Dendritic cell treated with granulocyte-macrophage colony-stimulating factor and Interleukin-4, amounts not matched to agents 40 ng/mL and 50 ng/mL, for 4 days (primary cell): ENCODE data around the gene BANF2.

Experiments
- H3K27ac Mint-ChIP-seq: one replicate; pipeline ENCODE4 v1.8.0; 2022; ENCODE audit warnings: mild to moderate bottlenecking, mixed read lengths
- H3K27me3 Mint-ChIP-seq: one replicate; pipeline ENCODE4 v1.8.0; 2022; ENCODE audit warnings: mild to moderate bottlenecking, mixed read lengths
- H3K36me3 Mint-ChIP-seq: one replicate; pipeline ENCODE4 v1.8.0; 2022; ENCODE audit warnings: low read depth, mixed read lengths
- H3K4me1 Mint-ChIP-seq: one replicate; pipeline ENCODE4 v1.8.0; 2022; ENCODE audit warnings: low read depth, mixed read lengths
- H3K4me3 Mint-ChIP-seq: one replicate; pipeline ENCODE4 v1.8.0; 2022; ENCODE audit warnings: mild to moderate bottlenecking, moderate library complexity, mixed read lengths
- H3K9me3 Mint-ChIP-seq: one replicate; pipeline ENCODE4 v1.8.0; 2022; ENCODE audit warnings: mixed read lengths
- intact Hi-C: fragments of 100-400 bp; cut with micrococcal nuclease; formaldehyde crosslinking; loops from one replicate; pipeline ENCODE4 v1.15.0; 2022

The BANF2 gene

GRCh38 chr20:17734374-17734773 lies 34.6 kb downstream of the BANF2 start:
- Mint-ChIP-seq H3K4me3 (no peak overlapping the region), H3K27me3 (peaks cover 2% of the 10 kb centered on the region), H3K36me3 (no peaks in the 10 kb centered on the region), H3K4me1 (no peaks in the 10 kb centered on the region), H3K27ac (no peak overlapping the region), H3K9me3 (peaks cover 30% of the 10 kb centered on the region)
- intact Hi-C loops, result no loop called here

DNA sequence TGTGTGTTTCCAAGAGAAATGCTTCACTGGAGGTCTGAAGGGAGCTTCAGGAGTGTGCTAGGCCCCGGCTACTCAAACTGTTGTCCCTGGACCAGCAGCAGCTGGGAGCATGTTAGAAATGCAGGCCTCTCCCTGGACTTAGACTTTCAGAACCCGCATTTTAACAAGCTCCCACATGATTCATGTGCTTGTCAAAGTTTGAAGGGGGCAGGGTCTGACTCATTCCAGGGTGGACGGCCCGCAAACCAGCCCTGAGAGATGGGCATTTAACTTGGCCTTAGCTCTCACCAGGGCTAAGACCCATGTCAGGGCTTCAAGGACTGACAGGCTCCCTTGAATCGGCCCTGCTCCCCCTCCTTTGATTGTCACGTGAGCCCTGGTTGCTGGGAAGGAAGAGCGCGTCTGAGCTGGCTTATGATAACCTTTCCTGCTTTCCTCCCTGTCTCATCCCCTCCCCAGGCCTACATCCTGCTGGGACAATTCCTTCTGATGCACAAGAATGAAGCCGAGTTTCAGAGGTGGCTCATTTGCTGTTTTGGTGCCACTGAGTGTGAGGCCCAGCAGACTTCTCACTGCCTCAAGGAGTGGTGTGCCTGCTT lies 35.5 kb downstream of the BANF2 start:
- peaks cover 35% of the 10 kb centered on the region for H3K9me3 Mint-ChIP-seq
- intact Hi-C loops, result no loop called here
- H3K27ac Mint-ChIP-seq, result no peak overlapping the region
- peaks cover 2% of the 10 kb centered on the region for H3K27me3 Mint-ChIP-seq
- no peaks in the 10 kb centered on the region for H3K36me3 Mint-ChIP-seq
- no peak overlapping the region for H3K4me3 Mint-ChIP-seq
- H3K4me1 Mint-ChIP-seq, result no peaks in the 10 kb centered on the region

DNA sequence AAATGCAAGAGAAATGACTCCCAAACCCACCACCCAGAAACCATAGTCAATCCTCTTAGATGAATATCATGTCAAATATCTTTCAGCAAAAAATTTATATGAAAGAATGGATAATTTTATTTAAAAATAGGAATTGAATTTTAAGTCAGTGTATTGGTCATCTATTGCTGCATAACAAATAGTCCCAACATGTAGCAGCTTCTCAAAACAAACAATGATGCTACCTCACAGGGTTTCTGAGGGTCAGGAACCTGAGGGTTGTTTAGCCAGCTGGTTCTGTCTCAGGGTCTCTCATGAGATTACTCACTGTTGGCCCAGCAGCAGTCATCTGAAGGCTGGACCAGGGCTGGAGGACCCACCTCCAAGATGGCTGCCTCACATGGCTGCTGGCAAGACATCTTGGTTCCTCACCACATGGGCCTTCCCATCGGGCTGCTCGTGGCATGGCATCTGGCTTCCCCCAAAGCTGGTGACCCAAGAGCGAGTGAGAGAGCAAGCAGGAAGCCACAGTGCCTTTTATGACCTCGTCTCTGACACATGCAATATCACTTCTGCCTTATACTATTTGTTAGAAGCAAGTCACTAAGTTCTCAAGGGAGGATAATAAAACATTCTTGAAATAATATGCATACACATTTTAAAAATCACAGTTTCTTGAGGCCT lies 36.3 kb downstream of the BANF2 start:
- H3K27me3 Mint-ChIP-seq, result peaks cover 2% of the 10 kb centered on the region
- H3K27ac Mint-ChIP-seq, result no peak overlapping the region
- intact Hi-C loops, result no loop called here
- no peaks in the 10 kb centered on the region for H3K4me1 Mint-ChIP-seq
- peaks cover 35% of the 10 kb centered on the region for H3K9me3 Mint-ChIP-seq
- no peak overlapping the region for H3K4me3 Mint-ChIP-seq
- H3K36me3 Mint-ChIP-seq, result no peaks in the 10 kb centered on the region

DNA sequence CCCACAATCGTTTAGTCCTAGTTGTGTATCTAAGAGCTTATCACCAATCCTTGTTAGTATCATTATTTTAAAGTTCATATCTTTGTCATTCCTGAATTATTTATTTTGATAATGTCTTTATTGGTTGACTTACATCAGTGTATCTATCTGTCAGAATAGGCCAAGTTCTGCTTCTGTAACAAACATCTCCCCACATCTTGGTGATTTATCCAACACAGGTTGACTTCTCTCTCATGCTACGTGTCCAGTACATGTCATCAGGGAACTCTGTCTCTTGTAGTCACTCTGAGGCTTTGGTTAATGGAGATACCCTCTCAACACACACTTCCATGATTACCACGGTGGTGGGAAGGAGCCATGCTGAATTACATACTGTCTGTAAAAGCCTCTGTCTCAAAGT lies 38.4 kb downstream of the BANF2 start:
- H3K27ac Mint-ChIP-seq, result no peak overlapping the region
- intact Hi-C loops, result no loop called here
- H3K27me3 Mint-ChIP-seq, result no peaks in the 10 kb centered on the region
- no peaks in the 10 kb centered on the region for H3K36me3 Mint-ChIP-seq
- no peaks in the 10 kb centered on the region for H3K4me1 Mint-ChIP-seq
- H3K9me3 Mint-ChIP-seq, result peaks cover 35% of the 10 kb centered on the region
- no peak overlapping the region for H3K4me3 Mint-ChIP-seq

DNA sequence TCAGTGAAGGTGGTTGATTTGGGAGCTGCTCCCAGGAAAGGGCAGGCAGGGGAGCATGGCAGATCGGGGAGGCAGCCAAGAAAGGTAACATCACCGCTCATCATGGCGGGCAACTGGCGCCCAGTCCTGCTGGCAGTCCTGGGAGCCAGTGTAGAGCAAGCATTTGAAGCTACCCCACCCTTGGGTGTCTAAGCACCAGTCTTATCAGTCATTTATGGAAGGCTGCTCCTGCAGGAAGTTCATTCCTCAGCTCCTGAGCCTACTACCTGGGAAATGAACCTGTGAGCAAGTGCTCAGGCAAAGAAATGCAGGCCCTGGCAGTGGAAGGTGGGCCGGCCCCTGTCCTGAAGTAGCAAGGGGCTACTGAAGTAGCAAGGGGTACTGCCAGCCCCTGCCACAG lies 41.5 kb downstream of the BANF2 start:
- no peak overlapping the region for H3K27ac Mint-ChIP-seq
- no peaks in the 10 kb centered on the region for H3K27me3 Mint-ChIP-seq
- H3K4me1 Mint-ChIP-seq, result no peaks in the 10 kb centered on the region
- intact Hi-C loops, result no loop called here
- no peak overlapping the region for H3K4me3 Mint-ChIP-seq
- H3K36me3 Mint-ChIP-seq, result no peaks in the 10 kb centered on the region
- peaks cover 30% of the 10 kb centered on the region for H3K9me3 Mint-ChIP-seq

DNA sequence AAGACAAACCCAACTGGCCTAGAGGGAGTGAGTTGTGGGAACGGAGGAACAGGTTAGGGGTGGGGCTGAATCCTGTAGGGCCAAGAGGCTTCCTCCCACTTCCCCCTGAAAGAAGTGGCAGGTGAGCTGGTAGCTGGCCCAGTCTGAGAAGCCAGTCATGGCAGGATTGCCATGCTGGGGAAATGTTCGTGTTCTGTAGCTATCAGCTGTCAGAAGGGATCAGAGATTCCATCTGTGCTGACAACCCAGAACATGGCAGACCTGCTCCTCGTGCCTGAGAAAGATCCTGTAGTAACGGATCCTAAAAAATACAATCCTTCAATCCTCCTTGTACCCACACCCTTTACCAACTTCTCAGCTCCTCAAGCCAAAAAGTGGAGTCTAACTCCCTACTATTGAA lies 43.0 kb downstream of the BANF2 start:
- no peaks in the 10 kb centered on the region for H3K36me3 Mint-ChIP-seq
- intact Hi-C loops, result no loop called here
- H3K27ac Mint-ChIP-seq, result no peak overlapping the region
- peaks cover 1% of the 10 kb centered on the region for H3K27me3 Mint-ChIP-seq
- H3K4me3 Mint-ChIP-seq, result no peak overlapping the region
- peaks cover 19% of the 10 kb centered on the region for H3K9me3 Mint-ChIP-seq
- no peaks in the 10 kb centered on the region for H3K4me1 Mint-ChIP-seq

DNA sequence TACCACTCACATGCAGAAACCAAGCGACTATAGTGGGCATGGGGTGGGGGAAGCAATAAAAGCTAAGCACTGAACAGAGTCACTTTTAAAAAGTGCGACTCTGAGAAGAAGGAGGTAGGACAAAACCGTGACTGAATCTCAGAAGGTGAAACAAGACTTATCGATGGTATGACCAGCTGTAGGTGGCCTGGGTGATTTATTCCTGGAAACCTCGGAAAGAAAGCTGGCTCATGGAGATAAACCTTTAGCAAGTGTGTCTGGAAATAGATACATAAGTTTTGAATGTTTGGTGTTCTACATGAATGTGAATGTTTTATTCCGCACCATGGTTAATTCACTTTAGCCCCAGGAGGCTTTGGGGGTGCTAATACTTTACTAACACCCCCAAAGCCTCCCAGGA lies 43.9 kb downstream of the BANF2 start:
- no peak overlapping the region for H3K27ac Mint-ChIP-seq
- no peak overlapping the region for H3K4me3 Mint-ChIP-seq
- H3K27me3 Mint-ChIP-seq, result peaks cover 1% of the 10 kb centered on the region
- H3K9me3 Mint-ChIP-seq, result peaks cover 10% of the 10 kb centered on the region
- intact Hi-C loops, result no loop called here
- no peaks in the 10 kb centered on the region for H3K4me1 Mint-ChIP-seq
- no peaks in the 10 kb centered on the region for H3K36me3 Mint-ChIP-seq

GRCh38 chr20:17747431-17747846 lies 47.7 kb downstream of the BANF2 start:
- peaks cover 1% of the 10 kb centered on the region for H3K27me3 Mint-ChIP-seq
- H3K9me3 Mint-ChIP-seq, result no peaks in the 10 kb centered on the region
- intact Hi-C loops, result no loop called here
- no peaks in the 10 kb centered on the region for H3K4me1 Mint-ChIP-seq
- no peak overlapping the region for H3K4me3 Mint-ChIP-seq
- H3K27ac Mint-ChIP-seq, result no peak overlapping the region
- H3K36me3 Mint-ChIP-seq, result no peaks in the 10 kb centered on the region

GRCh38 chr20:17748279-17748678 lies 48.5 kb downstream of the BANF2 start:
- Mint-ChIP-seq H3K9me3 (no peaks in the 10 kb centered on the region), H3K4me3 (no peak overlapping the region), H3K27ac (no peak overlapping the region), H3K4me1 (no peaks in the 10 kb centered on the region), H3K36me3 (no peaks in the 10 kb centered on the region), H3K27me3 (peaks cover 4% of the 10 kb centered on the region)
- intact Hi-C loops, result no loop called here

- intact Hi-C loops, result no loop called here
- Mint-ChIP-seq H3K9me3 (no peaks in the 10 kb centered on the region), H3K27me3 (peaks cover 6% of the 10 kb centered on the region), H3K4me3 (no peak overlapping the region), H3K36me3 (no peaks in the 10 kb centered on the region), H3K4me1 (no peaks in the 10 kb centered on the region), H3K27ac (no peak overlapping the region)
Observed at GRCh38 chr20:17749626-17749977, 49.8 kb downstream of the BANF2 start.

GRCh38 chr20:17749978-17750721 lies 50.4 kb downstream of the BANF2 start:
- peaks cover 6% of the 10 kb centered on the region for H3K27me3 Mint-ChIP-seq

GRCh38 chr20:17750722-17751045 lies 50.9 kb downstream of the BANF2 start:
- Mint-ChIP-seq H3K27me3 (peaks cover 7% of the 10 kb centered on the region), H3K4me1 (no peaks in the 10 kb centered on the region), H3K27ac (no peak overlapping the region), H3K36me3 (no peaks in the 10 kb centered on the region), H3K4me3 (no peak overlapping the region), H3K9me3 (no peaks in the 10 kb centered on the region)
- intact Hi-C loops, result no loop called here

More at GRCh38 chr20:17749978-17750721, 50.4 kb downstream of the BANF2 start:
- no peaks in the 10 kb centered on the region for H3K4me1 Mint-ChIP-seq
- no peaks in the 10 kb centered on the region for H3K36me3 Mint-ChIP-seq
- no peak overlapping the region for H3K4me3 Mint-ChIP-seq
- no peaks in the 10 kb centered on the region for H3K9me3 Mint-ChIP-seq
- intact Hi-C loops, result no loop called here
- H3K27ac Mint-ChIP-seq, result no peak overlapping the region

- intact Hi-C loops, result no loop called here
- peaks cover 7% of the 10 kb centered on the region for H3K27me3 Mint-ChIP-seq
- no peaks in the 10 kb centered on the region for H3K36me3 Mint-ChIP-seq
Observed at GRCh38 chr20:17751640-17752039, 51.9 kb downstream of the BANF2 start.

DNA sequence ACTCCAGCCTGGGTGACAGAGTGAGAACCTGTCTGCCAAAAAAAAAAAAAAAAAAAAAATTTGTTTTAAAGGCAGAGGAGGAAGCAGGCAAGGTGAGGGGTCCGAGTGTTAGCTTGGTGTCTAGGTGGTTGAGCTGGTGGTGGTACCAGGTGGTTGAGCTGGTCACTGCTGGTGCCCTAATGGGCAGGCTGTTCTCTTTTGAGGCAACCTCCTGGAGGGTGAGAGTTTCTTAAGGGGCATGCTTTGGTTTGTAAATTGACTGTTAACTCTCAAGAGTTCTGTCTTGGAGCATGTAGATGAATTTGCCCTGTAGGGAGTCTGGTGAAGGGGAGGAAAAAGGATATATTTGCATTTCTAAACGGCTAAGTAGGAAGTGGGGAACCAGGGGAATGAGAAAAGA lies 52.7 kb downstream of the BANF2 start:
- H3K4me3 Mint-ChIP-seq, result no peak overlapping the region
- H3K4me1 Mint-ChIP-seq, result no peaks in the 10 kb centered on the region
- no peaks in the 10 kb centered on the region for H3K9me3 Mint-ChIP-seq

More at GRCh38 chr20:17751640-17752039, 51.9 kb downstream of the BANF2 start:
- H3K27ac Mint-ChIP-seq, result no peak overlapping the region
- H3K4me1 Mint-ChIP-seq, result no peaks in the 10 kb centered on the region
- no peaks in the 10 kb centered on the region for H3K9me3 Mint-ChIP-seq
- H3K4me3 Mint-ChIP-seq, result no peak overlapping the region

More for the DNA sequence above, 52.7 kb downstream of the BANF2 start:
- Mint-ChIP-seq H3K27me3 (peaks cover 6% of the 10 kb centered on the region), H3K27ac (no peak overlapping the region), H3K36me3 (no peaks in the 10 kb centered on the region)
- intact Hi-C loops, result no loop called here
